ENCODE measurements around the gene WDR86. TPM values are rescaled to one million over a fixed set of nuclear protein-coding genes. Genes with fewer than 3 reads are reported as not detected.
A peak's percentile ranks its signal among the peaks of the same experiment; 100 is the strongest.

WDR86 gene
- total and polyA plus RNA-seq, 8 donors: 0.85 to 24.1 (median 19.5) TPM

GRCh38 chr7:151376218-151376902 lies 33.5 kb downstream of the WDR86 start:
- ATAC-seq (no peak), DNase-seq (peak in 1 of 4 donors; percentile 68)
- no peaks in the 10 kb centered on the region for H3K9me3 ChIP-seq
- TF ChIP-seq, protein P1, sequence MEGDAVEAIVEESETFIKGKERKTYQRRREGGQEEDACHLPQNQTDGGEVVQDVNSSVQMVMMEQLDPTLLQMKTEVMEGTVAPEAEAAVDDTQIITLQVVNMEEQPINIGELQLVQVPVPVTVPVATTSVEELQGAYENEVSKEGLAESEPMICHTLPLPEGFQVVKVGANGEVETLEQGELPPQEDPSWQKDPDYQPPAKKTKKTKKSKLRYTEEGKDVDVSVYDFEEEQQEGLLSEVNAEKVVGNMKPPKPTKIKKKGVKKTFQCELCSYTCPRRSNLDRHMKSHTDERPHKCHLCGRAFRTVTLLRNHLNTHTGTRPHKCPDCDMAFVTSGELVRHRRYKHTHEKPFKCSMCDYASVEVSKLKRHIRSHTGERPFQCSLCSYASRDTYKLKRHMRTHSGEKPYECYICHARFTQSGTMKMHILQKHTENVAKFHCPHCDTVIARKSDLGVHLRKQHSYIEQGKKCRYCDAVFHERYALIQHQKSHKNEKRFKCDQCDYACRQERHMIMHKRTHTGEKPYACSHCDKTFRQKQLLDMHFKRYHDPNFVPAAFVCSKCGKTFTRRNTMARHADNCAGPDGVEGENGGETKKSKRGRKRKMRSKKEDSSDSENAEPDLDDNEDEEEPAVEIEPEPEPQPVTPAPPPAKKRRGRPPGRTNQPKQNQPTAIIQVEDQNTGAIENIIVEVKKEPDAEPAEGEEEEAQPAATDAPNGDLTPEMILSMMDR (IDR thresholded peaks at IDR 0.05): no peak
- H3K27me3 ChIP-seq: peaks cover 4 to 10% of the 10 kb centered on the region in 2 donors
- no peak overlapping the region for H3K27ac ChIP-seq
- H3K36me3 ChIP-seq: peaks cover 0 to 88% of the 10 kb centered on the region in 2 donors
- peaks cover 0 to 6% of the 10 kb centered on the region in 2 donors for H3K4me1 ChIP-seq
- intact Hi-C loops (cut with DNase I): loop anchor here in 1 of 2 donors (10.0 kb wide), 1 partner anchor 388 kb away; no protein-coding TSS in a partner anchor
- H3K4me3 ChIP-seq: no peak overlapping the region

GRCh38 chr7:151375530-151376217 lies 34.2 kb downstream of the WDR86 start:
- Histone ChIP-seq H3K9me3 (no peaks in the 10 kb centered on the region), H3K4me1 (no peaks in the 10 kb centered on the region), H3K4me3 (no peak overlapping the region), H3K36me3 (peaks cover 0 to 95% of the 10 kb centered on the region in 2 donors), H3K27me3 (peaks cover 0 to 3% of the 10 kb centered on the region in 2 donors), H3K27ac (no peak overlapping the region)
- DNase-seq: peak in 1 of 4 donors; percentile 34
- TF ChIP-seq, protein P1 (IDR thresholded peaks at IDR 0.05): no peak
- ATAC-seq: no peak
- intact Hi-C loops (cut with DNase I): loop anchor here in 1 of 2 donors (10.0 kb wide), 1 partner anchor 389 kb away; no protein-coding TSS in a partner anchor

- H3K9me3 ChIP-seq: no peaks in the 10 kb centered on the region
- intact Hi-C loops (cut with DNase I): loop anchor here in 1 of 2 donors (10.0 kb wide), 1 partner anchor 390 kb away; no protein-coding TSS in a partner anchor
- no peak overlapping the region for H3K4me3 ChIP-seq
- no peak overlapping the region for H3K27ac ChIP-seq
- no peaks in the 10 kb centered on the region for H3K27me3 ChIP-seq
- H3K36me3 ChIP-seq: peaks cover 0 to 97% of the 10 kb centered on the region in 2 donors
- DNase-seq (peak in 1 of 4 donors; percentile 71), ATAC-seq (no peak)
- H3K4me1 ChIP-seq: no peaks in the 10 kb centered on the region
- TF ChIP-seq, protein P1 (IDR thresholded peaks at IDR 0.05): no peak
Observed at GRCh38 chr7:151374726-151375125, 35.1 kb downstream of the WDR86 start.

DNA sequence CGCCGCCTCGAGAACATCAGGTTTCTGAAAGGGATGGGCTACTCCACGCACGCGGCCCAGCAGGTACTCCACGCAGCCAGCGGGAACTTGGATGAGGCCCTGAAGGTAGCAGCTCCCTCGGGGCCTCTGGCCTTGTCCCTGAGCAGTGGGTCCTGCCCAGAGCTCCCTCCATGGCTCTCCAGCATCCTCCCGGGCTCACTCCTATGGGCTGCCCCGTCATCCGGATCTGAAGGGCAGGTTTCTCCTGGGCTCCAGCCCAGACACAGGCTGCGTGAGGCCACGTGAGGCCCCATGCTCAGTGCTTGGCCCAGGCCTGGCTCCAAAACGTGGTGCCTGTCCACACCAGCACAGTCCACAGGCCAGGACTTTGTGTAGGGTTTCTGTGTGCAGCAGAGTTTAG lies 35.7 kb downstream of the WDR86 start:
- no peaks in the 10 kb centered on the region for H3K27me3 ChIP-seq
- TF ChIP-seq, protein P1 (IDR thresholded peaks at IDR 0.05): no peak
- intact Hi-C loops (cut with DNase I): loop anchor here in 1 of 2 donors (10.0 kb wide), 1 partner anchor 391 kb away; no protein-coding TSS in a partner anchor
- no peak overlapping the region for H3K4me3 ChIP-seq
- H3K9me3 ChIP-seq: no peaks in the 10 kb centered on the region
- no peaks in the 10 kb centered on the region for H3K4me1 ChIP-seq
- H3K27ac ChIP-seq: no peak overlapping the region
- H3K36me3 ChIP-seq: peaks cover 0 to 97% of the 10 kb centered on the region in 2 donors
- ATAC-seq (no peak), DNase-seq (peak in 1 of 4 donors; percentile 22)

DNA sequence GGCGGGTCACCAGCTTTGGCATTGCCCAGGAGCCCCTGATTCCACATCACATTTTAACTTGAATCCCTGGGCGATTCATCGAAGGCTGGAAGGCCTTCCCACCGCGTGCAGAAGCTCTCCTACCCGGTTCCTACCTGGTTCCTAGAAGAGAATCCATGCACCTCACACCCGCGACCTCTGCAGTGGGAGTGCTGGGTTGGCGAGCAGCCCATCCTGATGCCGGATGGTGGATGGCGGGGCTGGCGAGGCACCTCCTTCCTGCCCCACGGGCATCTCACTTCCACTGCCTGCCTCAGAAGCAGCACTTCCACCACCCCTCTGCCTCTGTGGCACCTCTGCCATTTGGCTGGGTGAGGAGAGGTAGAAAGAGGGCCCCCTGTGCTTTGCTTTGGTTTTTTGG lies 36.2 kb downstream of the WDR86 start:
- DNase-seq (peak in 1 of 4 donors; percentile 60), ATAC-seq (no peak)
- TF ChIP-seq, protein P1 (IDR thresholded peaks at IDR 0.05): no peak
- H3K4me3 ChIP-seq: no peak overlapping the region
- no peaks in the 10 kb centered on the region for H3K9me3 ChIP-seq
- no peak overlapping the region for H3K27ac ChIP-seq
- H3K27me3 ChIP-seq: no peaks in the 10 kb centered on the region
- H3K36me3 ChIP-seq: peaks cover 0 to 97% of the 10 kb centered on the region in 2 donors
- intact Hi-C loops (cut with DNase I): loop anchor here in 1 of 2 donors (10.0 kb wide), 1 partner anchor 391 kb away; no protein-coding TSS in a partner anchor
- H3K4me1 ChIP-seq: no peaks in the 10 kb centered on the region
